Epithelial cell of prostate (primary cell): ENCODE data around the gene GPR15.
A peak's percentile ranks its signal among the peaks of the same experiment; 100 is the strongest.

Experiments used
- DNase-seq: peaks from one replicate; pipeline ENCODE4 v3.0.0-alpha.2; 2011; ENCODE audit warnings: low read depth, low spot score
- H3K27ac ChIP-seq: fragments of 450-650 bp; 2 replicates; pipeline ENCODE4 v1.5.1; 2017; ENCODE audit warnings: mild to moderate bottlenecking

GPR15 gene

DNA sequence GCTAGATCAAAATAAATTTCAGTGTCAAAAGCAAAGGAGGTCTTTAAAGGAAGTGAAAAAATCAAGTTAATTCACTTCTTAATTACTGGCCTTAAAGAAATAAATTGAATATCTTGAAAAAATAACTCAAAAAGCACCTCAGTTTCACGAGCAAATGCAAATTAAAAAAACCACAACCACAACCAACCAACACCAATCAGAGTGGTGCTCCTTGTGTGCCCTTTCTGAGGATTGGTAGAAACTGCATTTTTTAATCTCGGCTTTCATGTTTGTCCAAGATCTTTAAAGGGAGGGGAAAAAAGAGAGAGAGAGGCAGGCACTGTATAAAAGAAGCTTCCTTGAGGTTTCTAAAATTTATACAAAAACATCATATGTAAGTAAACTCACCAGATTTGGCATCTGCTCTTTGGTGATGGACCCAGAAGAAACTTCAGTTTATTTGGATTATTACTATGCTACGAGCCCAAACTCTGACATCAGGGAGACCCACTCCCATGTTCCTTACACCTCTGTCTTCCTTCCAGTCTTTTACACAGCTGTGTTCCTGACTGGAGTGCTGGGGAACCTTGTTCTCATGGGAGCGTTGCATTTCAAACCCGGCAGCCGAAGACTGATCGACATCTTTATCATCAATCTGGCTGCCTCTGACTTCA lies at the start of gene GPR15:
GPR15 (plus strand) TSS at position 357 of the 653 bp plus-strand sequence; CDS start at position 413, 56 bp downstream.
- no peak for DNase-seq
- no peak within 1 kb of the TSS for H3K27ac ChIP-seq

- DNase-seq = peak; percentile 48
These were observed 48.9 kb upstream of the GPR15 start for GRCh38 chr3:98482717-98483482.

DNA sequence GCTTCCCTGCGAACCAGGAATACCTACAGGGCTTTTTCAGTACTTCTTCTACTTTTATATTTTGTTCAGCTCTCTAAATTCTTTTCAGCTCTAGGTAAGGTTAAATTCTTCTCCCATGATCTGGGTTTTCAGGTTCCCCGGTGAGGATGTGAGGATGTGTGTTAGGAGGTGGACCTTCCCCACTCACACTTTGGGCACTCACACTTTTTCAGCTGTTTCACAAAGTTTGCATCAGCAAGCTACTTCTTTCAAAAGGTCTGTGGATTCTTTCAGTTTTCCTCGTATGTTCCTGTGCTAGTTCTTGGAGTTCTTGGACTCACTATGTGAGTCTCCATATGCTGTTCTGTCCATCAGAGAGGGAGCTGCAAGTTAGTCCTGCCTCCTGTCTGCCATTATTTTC lies 48.2 kb upstream of the GPR15 start:
- DNase-seq = no peak
- peak overlapping the region; percentile 97 for H3K27ac ChIP-seq

More at GRCh38 chr3:98482717-98483482, 48.9 kb upstream of the GPR15 start:
- H3K27ac ChIP-seq = peak overlapping the region; percentile 97

- no peak within 1 kb of the TSS for H3K27ac ChIP-seq
- no peak for DNase-seq
These were observed 34.4 kb upstream of the GPR15 start, which contains the start of gene OR5K2 for GRCh38 chr3:98497381-98497780. Gene OR5K2, plus strand, starts transcription at chr3:98497681. Its CDS starts 0 bp downstream, at chr3:98497681.

- peak; percentile 63 for DNase-seq
These were observed 31.8 kb upstream of the GPR15 start for GRCh38 chr3:98500019-98500418.

GRCh38 chr3:98501270-98501669 lies 30.5 kb upstream of the GPR15 start:
- no peak overlapping the region for H3K27ac ChIP-seq
- no peak for DNase-seq

More at GRCh38 chr3:98500019-98500418, 31.8 kb upstream of the GPR15 start:
- no peak overlapping the region for H3K27ac ChIP-seq

- H3K27ac ChIP-seq = peak overlapping the region; percentile 3
- no peak for DNase-seq
These were observed 29.8 kb upstream of the GPR15 start for GRCh38 chr3:98501863-98502576.

DNA sequence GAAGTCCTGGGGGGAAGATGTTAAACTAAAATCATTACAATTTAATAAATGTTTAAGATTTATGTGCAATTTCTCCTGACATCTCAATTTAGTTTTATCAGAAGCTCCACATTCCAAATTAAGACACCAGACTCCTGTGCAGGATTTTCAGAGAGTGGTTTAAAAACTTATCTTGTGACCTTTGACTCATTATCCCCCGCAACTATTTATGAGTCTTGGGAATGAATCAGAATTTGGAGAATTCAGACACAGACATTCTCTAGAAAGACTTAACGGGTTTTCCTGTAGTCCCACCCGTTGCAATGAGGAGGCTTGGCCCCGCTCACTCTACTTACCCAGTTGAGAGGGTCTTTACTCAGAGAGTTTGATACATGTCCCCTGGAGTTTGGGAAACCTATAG lies 27.2 kb upstream of the GPR15 start:
- no peak overlapping the region for H3K27ac ChIP-seq
- no peak for DNase-seq

DNA sequence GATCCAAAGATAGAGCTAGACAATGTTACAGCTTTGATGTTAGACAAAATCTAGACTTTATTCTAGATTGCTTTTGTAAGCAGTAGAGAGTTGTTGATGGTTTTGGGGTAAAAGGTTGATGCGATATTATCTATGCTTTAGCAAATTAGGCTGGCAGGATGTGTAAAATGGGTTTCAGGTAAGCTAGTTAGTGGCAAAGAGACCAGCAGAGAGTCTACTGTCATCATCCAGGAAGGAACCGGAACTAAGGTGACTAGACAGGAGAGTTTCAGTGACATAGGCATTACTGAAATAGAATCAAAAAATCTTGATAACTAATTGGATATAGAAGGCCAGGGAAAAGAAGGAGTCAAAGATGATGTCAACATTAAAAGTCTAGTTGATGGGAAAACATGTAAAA lies 23.2 kb upstream of the GPR15 start:
- DNase-seq = no peak
- H3K27ac ChIP-seq = no peak overlapping the region

DNA sequence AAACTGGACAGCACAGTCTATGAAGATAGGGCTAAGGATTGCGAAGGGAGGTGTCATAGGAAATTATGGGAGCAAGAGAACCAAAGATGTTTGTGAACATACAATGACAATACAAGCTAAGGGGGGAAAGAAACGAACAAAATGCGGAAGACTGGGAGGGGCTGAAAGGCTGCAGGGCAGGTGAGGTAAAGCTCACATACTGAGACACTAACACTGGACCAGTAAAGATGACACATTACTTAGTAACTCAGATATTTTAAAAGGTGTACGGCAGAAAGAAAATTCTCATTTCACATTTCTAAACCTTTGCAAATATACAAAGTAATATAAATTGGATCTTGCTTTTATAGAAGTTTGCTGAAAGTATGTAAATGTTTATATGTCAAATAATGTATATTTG lies 19.2 kb upstream of the GPR15 start:
- DNase-seq = no peak
- H3K27ac ChIP-seq = peak overlapping the region; percentile 94

DNA sequence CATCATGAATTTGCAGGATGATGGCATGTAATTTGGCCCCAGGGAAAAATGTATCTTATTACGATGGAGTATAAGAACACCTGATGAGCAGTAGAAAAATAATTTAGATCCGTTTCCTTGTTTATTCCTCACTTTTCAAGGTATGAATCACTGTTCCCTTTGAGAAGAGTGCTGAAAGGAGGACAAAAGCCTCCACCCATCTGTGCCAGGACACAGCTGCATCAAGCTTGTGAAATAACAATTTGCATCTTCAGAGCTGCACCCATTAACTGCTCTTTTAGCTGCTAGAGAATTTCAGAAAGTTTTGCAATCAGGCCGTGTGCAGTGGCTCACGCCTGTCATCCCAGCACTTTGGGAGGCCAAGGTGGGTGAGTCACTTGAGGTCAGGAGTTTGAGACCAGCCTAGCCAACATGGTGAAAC lies 18.7 kb upstream of the GPR15 start:
- H3K27ac ChIP-seq = peak overlapping the region; percentile 94
- peak; percentile 94 for DNase-seq

- DNase-seq = no peak
- H3K27ac ChIP-seq = peak overlapping the region; percentile 94
These were observed 18.0 kb upstream of the GPR15 start for GRCh38 chr3:98513736-98514135.

- no peak for DNase-seq
- peak overlapping the region; percentile 94 for H3K27ac ChIP-seq
These were observed 16.8 kb upstream of the GPR15 start for GRCh38 chr3:98514948-98515347.

DNA sequence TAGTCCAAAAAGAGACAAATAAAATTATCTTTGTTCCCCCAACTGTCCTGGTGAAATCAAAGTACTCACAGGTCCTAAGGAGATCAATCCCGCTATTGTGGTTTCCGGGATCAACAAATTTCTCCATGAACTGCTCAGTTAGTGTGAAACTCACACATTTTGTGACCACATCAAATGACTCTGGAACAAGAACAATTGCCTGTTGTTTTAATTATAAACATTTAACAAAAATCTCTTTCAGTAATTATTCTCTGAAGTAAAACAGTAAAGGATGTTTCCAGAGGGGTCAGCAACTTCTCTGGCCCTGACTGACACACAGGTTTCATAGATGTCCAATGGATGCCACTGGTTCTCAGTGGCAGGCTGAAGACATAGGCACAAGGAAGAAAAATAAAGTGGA lies 13.0 kb upstream of the GPR15 start:
- no peak for DNase-seq
- no peak overlapping the region for H3K27ac ChIP-seq

DNA sequence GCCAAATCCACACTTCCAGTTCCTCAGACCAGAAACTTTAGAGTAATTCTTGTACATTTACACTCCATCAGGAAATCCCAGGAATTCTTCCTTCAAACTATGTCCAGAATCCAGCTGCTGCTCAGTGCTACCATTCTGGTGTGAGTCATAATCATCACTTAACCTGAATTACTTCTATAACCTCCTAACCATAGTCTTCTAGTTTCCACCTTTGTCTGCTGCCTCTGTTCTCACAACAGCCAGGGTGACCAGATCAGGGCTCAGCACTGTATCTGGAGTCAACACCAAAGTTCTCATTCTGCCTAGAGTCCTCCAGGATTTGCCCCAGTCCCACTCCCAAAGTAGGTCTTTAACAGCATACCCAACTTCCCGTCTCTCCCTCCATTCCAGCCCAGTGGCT lies 12.4 kb upstream of the GPR15 start:
- no peak for DNase-seq
- H3K27ac ChIP-seq = no peak overlapping the region

DNA sequence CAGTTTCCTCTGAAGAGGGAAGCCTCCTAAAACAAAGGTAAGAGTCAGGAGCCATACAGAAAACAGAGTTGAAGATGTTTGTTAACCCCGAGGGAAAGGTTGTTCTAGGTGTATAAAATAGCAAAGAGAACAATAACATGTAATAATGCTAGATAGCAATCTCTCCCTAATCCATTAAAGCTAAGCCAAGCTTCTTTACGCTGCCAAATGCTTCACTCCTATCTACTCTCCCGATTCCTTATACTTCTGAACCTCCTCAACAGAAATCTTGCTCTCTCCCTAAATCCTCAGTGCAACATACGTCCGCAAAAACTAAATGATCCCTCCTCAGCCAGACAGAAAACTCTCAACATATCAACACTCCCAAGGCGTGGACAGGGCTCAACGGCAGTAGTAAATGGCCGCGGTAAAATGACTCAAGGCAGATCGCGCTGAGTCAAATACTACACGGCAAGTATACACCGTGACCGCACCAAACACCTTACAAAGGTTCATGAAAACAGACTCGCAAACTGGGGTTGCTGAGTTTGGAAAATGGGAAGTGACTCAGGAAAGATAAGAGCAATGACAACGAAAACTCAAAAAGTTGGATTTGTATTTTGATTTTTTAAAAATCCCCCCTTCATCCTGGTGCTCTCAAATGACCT lies 9.8 kb upstream of the GPR15 start:
- H3K27ac ChIP-seq = peak overlapping the region; percentile 97
- peak; percentile 55 for DNase-seq

- DNase-seq = peak; percentile 79
- peak within 1 kb of the TSS; percentile 97 for H3K27ac ChIP-seq
These were observed 9.1 kb upstream of the GPR15 start, which contains the start of gene CLDND1 for GRCh38 chr3:98522544-98523281. Gene CLDND1, minus strand, starts transcription at chr3:98522902. Its CDS starts 1,478 bp downstream, at chr3:98521424.

DNA sequence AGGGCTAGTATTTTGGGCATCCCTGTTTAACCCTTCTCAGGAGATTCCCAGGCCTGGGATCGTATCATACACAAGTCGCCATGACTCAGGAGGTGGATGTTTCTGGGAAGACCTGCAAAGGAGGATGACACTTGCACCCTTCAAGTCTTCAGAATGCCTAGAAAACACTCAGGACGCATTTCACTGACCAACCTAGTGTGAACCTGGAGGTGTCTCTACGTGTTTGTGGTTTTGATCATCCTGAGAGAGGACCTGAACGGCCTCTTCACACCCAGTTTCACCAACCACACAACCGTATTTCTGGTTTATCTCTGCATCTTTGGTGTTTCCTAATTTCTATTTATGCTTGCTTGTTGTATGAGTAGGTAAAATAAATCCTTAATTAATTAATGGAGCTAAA lies 6.3 kb upstream of the GPR15 start:
- no peak overlapping the region for H3K27ac ChIP-seq
- no peak for DNase-seq

GRCh38 chr3:98528474-98529346 lies 3.1 kb upstream of the GPR15 start:
- no peak for DNase-seq
- no peak overlapping the region for H3K27ac ChIP-seq
